ENCODE data around the gene DDX54.

The DDX54 gene

DNA sequence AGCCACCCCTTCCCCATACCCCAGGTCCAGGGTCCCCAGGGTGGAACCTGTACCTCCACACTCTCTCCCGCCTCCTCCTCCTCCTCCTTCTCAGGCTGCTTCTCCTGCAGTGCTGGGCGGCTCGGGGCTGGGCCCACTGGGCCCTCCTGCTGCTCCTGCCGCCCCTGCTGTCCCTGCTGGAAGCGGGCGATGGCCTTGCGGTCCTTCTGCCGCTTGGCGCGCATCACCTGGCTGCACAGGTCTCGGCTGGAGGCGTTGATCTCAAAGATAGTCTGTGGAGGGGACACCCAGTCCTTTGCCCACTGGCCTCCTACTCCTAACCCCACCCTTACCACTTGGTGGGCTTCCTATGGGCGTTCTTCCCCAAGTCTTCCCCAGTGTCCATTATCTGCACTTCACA, 21.3 kb downstream of the DDX54 start:
- Histone ChIP-seq H3F3A (ENCODE audit: low read depth) (no peaks in the 10 kb centered on the region), H2AFZ (ENCODE audit: low read length) (no peak overlapping the region), H3K9me2 (replicated peaks; ENCODE audit: low read depth, low read length) (no peaks in the 10 kb centered on the region), H3K4me1 (ENCODE audit: insufficient read depth, low read length, poor library complexity, severe bottlenecking) (no peaks in the 10 kb centered on the region), H3K4me3 (ENCODE audit: low read length, poor library complexity, severe bottlenecking) (no peak overlapping the region), H3K9me3 (ENCODE audit: insufficient read depth, low read depth, low read length) (no peaks in the 10 kb centered on the region), H4K20me1 (ENCODE audit: insufficient read depth, low read length, poor library complexity, severe bottlenecking) (no peaks in the 10 kb centered on the region), H3K4me2 (ENCODE audit: low read depth, low read length, poor library complexity, severe bottlenecking) (no peak overlapping the region), H3K79me2 (ENCODE audit: insufficient read depth, low read length) (no peaks in the 10 kb centered on the region), H3K9ac (ENCODE audit: low read depth, low read length, poor library complexity, severe bottlenecking) (no peak overlapping the region), H3K27me3 (ENCODE audit: insufficient read depth, low read length, poor library complexity, severe bottlenecking) (no peaks in the 10 kb centered on the region), H3K36me3 (ENCODE audit: insufficient read depth, low read length) (peaks cover 88% of the 10 kb centered on the region; the same call in 1 of the 2 replicates)
- no peak for TF ChIP-seq EZH2phosphoT487 (IDR thresholded peaks at IDR 0.05; ENCODE audit: borderline replicate concordance)
- no peak for TF ChIP-seq CTCF (conservative IDR thresholded peaks at IDR 0.05; ENCODE audit: low read length)

DNA sequence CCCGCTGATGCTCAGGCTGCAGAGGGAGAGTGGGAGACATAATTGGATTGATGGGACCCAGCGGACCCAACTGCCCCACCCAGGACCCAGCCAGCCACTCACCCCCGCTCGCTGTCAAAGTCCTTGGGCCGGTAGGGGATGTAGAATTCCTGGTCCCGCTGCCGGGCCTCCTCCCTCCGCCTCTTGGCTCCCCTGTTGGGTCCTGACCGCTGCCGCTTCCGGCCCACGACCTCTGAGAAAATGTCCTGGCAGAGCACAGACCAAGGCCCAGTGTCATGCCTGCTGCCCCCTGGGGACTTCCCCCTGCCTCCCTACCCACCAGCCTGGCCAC, 22.3 kb downstream of the DDX54 start:
- Histone ChIP-seq H3F3A (ENCODE audit: low read depth) (no peaks in the 10 kb centered on the region), H3K4me1 (ENCODE audit: insufficient read depth, low read length, poor library complexity, severe bottlenecking) (no peaks in the 10 kb centered on the region), H3K36me3 (ENCODE audit: insufficient read depth, low read length) (peaks cover 91% of the 10 kb centered on the region; the same call in 1 of the 2 replicates), H3K27me3 (ENCODE audit: insufficient read depth, low read length, poor library complexity, severe bottlenecking) (no peaks in the 10 kb centered on the region), H2AFZ (ENCODE audit: low read length) (no peak overlapping the region), H3K9ac (ENCODE audit: low read depth, low read length, poor library complexity, severe bottlenecking) (no peak overlapping the region), H3K4me3 (ENCODE audit: low read length, poor library complexity, severe bottlenecking) (no peak overlapping the region), H4K20me1 (ENCODE audit: insufficient read depth, low read length, poor library complexity, severe bottlenecking) (no peaks in the 10 kb centered on the region), H3K79me2 (ENCODE audit: insufficient read depth, low read length) (no peaks in the 10 kb centered on the region), H3K9me3 (ENCODE audit: insufficient read depth, low read depth, low read length) (no peaks in the 10 kb centered on the region), H3K4me2 (ENCODE audit: low read depth, low read length, poor library complexity, severe bottlenecking) (no peak overlapping the region), H3K9me2 (replicated peaks; ENCODE audit: low read depth, low read length) (no peaks in the 10 kb centered on the region)
- no peak for TF ChIP-seq CTCF (conservative IDR thresholded peaks at IDR 0.05; ENCODE audit: low read length)
- no peak for TF ChIP-seq EZH2phosphoT487 (IDR thresholded peaks at IDR 0.05; ENCODE audit: borderline replicate concordance)

DNA sequence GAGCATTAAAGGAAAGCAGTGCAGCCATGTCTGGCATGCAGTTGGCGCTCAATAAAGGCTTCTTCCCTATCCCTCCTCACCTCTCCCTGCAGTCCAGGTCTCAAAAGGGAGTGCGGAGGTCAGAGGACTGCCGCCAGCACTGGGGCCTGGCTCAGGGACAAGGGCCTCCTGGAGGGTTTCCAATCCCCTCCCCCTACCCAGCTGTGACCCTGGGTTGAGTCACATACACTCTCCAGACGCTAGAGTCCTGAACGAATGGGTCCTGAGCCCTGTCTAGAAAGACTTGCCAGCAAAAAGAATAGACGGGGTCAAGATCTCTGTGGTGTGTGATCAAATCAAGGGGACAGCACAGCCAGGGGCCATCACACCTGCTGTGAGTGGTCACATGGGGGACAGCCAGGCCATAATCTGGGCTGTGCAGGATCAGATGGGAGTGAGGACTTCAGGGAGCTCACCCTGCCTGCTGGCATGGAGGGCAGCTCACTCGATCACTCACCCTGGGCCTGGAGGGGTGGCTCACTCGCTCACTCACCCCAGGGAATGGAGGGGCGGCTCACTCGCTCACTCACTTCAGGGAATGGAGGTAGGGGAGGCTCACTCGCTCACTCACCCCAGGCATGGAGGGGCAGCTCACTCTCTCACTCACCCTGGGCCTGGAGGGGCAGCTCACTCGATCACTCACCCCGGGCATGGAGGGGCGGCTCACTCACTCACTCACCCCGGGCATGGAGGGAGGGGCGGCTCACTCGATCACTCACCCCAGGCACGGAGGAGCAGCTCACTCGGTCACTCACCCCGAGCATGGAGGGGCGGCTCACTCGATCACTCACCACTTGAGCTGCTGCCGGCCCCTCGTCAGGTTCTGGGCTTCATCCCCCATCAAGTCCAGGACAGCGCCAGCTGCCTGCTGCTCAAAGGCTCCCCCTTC, 22.9 kb downstream of the DDX54 start:
- Histone ChIP-seq H3K4me3 (ENCODE audit: low read length, poor library complexity, severe bottlenecking) (no peak overlapping the region), H3K9ac (ENCODE audit: low read depth, low read length, poor library complexity, severe bottlenecking) (no peak overlapping the region), H2AFZ (ENCODE audit: low read length) (no peak overlapping the region), H3K36me3 (ENCODE audit: insufficient read depth, low read length) (peaks cover 85% of the 10 kb centered on the region; the same call in 1 of the 2 replicates), H3K4me2 (ENCODE audit: low read depth, low read length, poor library complexity, severe bottlenecking) (no peak overlapping the region), H4K20me1 (ENCODE audit: insufficient read depth, low read length, poor library complexity, severe bottlenecking) (no peaks in the 10 kb centered on the region), H3K9me3 (ENCODE audit: insufficient read depth, low read depth, low read length) (no peaks in the 10 kb centered on the region), H3K4me1 (ENCODE audit: insufficient read depth, low read length, poor library complexity, severe bottlenecking) (no peaks in the 10 kb centered on the region), H3K27me3 (ENCODE audit: insufficient read depth, low read length, poor library complexity, severe bottlenecking) (no peaks in the 10 kb centered on the region), H3F3A (ENCODE audit: low read depth) (no peaks in the 10 kb centered on the region), H3K79me2 (ENCODE audit: insufficient read depth, low read length) (no peaks in the 10 kb centered on the region), H3K9me2 (replicated peaks; ENCODE audit: low read depth, low read length) (no peaks in the 10 kb centered on the region)
- TF ChIP-seq EZH2phosphoT487 (IDR thresholded peaks at IDR 0.05; ENCODE audit: borderline replicate concordance) = no peak
- TF ChIP-seq CTCF (conservative IDR thresholded peaks at IDR 0.05; ENCODE audit: low read length) = no peak
